ENCODE data around the gene PPP1R26. TPM values are rescaled to one million over a fixed set of nuclear protein-coding genes. Genes with fewer than 3 reads are reported as not detected.

PPP1R26 gene
- total RNA-seq, 4 donors from 2014 or later = 22.3 to 29.8 (median 25.7) TPM

DNA sequence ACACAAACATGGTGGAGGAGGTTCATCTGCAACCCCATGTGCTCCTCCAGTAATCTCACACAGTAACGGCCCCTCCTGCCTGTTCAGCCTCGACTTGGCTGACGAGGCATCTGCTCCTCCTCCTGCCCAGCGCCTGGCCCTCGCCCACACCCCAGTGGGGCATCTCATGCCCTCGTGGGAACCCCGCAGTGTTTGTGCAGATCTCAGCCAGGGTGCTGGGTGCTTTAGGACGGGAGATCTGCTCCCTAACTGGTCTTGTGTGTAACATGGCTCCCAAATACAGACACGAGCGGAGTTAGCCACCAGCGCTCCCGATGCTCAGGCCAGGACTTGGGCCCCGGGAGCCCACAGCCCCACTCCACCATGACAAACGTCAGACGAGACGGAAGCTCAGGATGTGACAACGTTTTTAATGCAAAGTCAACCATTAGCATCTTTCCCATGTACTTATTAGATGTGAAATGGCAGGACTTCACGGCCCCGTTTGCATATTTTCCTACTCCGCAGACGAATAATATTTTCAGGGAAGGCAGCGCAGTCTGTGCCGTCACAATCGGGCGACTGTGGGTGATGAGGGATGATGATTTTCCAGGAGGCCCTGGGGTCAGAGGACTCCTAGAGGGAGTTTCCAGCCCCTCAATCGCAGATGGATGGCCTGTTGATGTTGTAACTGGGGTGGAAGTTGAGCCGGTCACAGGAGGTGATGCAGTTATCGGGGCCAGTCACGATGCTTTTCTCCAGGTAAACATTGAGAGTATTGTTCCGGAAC is 15.4 kb downstream of the PPP1R26 start:
- intact Hi-C loops (cut with DNase I) = no loop called here
- H3K27ac ChIP-seq = no peak overlapping the region
- H3K9me3 ChIP-seq = no peaks in the 10 kb centered on the region
- TF ChIP-seq POLR2A (IDR thresholded peaks at IDR 0.05) = no peak
- TF ChIP-seq, protein P1, sequence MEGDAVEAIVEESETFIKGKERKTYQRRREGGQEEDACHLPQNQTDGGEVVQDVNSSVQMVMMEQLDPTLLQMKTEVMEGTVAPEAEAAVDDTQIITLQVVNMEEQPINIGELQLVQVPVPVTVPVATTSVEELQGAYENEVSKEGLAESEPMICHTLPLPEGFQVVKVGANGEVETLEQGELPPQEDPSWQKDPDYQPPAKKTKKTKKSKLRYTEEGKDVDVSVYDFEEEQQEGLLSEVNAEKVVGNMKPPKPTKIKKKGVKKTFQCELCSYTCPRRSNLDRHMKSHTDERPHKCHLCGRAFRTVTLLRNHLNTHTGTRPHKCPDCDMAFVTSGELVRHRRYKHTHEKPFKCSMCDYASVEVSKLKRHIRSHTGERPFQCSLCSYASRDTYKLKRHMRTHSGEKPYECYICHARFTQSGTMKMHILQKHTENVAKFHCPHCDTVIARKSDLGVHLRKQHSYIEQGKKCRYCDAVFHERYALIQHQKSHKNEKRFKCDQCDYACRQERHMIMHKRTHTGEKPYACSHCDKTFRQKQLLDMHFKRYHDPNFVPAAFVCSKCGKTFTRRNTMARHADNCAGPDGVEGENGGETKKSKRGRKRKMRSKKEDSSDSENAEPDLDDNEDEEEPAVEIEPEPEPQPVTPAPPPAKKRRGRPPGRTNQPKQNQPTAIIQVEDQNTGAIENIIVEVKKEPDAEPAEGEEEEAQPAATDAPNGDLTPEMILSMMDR (IDR thresholded peaks at IDR 0.05) = no peak
- H3K4me3 ChIP-seq (replicated peaks in 1 of 3) = no peak overlapping the region
- DNase-seq = no peak
- H3K4me1 ChIP-seq = peaks cover 5% of the 10 kb centered on the region in 2 donors
- no peaks in the 10 kb centered on the region for H3K36me3 ChIP-seq
- WGBS, 2 donors = 88 to 92% methylated on average over 25 to 30 of the region's 30 CpGs
- H3K27me3 ChIP-seq = no peaks in the 10 kb centered on the region

DNA sequence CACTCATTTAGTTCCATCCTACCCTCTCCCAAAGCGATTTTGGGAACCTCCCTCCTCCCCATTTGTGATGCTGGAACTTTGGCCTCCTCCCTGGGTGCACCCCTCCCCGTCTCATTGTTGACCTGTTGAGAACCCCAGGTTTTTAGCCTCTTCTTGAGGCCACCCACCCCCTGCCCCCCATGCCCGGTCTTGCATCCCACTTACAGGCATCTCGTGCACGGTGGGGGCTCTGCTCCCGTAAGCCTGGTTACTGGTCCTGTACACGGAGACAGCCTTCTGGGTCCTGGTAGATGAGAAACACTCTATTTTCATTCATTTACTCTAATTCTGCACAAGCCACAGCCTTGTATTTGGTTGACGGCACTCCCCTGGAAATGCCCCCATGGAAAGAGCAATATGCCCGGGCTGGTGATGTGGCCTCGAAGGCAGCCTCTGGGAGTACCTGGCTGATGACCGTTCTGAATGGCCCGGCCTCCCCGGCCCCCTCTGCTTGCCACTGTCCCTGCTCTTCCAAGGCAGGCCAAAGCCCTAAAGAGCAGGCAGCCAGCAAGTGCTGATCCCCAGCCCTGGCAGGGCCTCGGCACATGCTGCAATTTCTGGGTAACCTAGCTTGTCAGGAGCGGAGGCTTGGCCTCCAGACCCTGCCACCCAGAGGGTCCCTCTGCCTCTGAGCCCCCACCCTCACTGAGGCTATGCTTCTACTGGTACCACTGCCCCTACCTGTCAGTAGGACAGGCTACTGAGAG is 19.0 kb downstream of the PPP1R26 start:
- TF ChIP-seq, protein P1 (IDR thresholded peaks at IDR 0.05) = no peak
- no peak for TF ChIP-seq POLR2A (IDR thresholded peaks at IDR 0.05)
- intact Hi-C loops (cut with DNase I) = no loop called here
- H3K27ac ChIP-seq = no peak overlapping the region
- DNase-seq = no peak
- H3K27me3 ChIP-seq = no peaks in the 10 kb centered on the region
- H3K4me1 ChIP-seq = peaks cover 18 to 19% of the 10 kb centered on the region in 2 donors
- H3K9me3 ChIP-seq = no peaks in the 10 kb centered on the region
- 82 to 87% methylated on average over 8 to 13 of the region's 15 CpGs for WGBS, 2 donors
- H3K36me3 ChIP-seq = peaks cover under 1 to 4% of the 10 kb centered on the region in 2 donors
- H3K4me3 ChIP-seq (replicated peaks in 1 of 3) = no peak overlapping the region

DNA sequence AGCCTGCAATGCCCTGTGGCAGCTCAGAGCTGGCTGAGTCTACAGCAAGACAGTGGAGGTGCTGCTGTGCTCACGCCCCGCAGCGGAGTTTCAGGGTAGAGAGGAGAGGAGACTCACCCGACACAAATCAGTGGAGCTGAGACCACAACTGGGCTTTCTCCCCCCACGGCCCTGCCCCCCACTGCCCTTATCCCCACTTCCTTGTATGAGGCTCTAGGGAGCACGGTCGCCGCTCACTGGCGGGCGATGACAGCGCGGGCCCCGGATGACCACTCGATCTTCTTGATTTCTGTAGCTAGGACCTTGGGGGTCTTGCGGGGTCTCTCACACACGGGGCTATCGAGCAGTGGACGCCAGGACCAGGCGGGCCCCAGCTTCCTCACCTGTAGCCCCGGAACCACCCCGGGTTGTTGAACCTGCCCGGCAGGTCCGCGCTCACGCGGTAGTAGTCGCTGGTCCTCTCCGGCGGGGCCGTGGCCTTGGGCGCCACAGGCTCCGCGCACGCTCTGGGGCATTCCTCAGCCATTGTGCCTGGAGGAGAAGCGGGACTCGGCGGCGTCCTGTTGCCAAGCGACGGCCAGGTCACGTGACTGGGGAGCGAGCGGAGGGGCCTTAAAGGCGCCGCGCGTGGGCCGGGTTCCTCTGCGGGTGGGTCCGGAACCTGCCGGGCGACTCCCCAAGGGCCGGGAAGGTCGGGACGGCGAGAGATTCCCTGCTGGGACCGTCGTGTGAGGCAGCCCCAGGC is 19.9 kb downstream of the PPP1R26 start:
- Histone ChIP-seq H3K9me3 (no peaks in the 10 kb centered on the region), H3K36me3 (peaks cover 10 to 13% of the 10 kb centered on the region in 2 donors), H3K4me1 (peaks cover 18 to 19% of the 10 kb centered on the region in 2 donors), H3K4me3 (replicated peaks in 1 of 3) (peak overlapping the region; percentile 69 to 92 (median 86)), H3K27me3 (no peaks in the 10 kb centered on the region), H3K27ac (peak overlapping the region; percentile 48 to 72 (median 54))
- DNase-seq = peak; percentile 97
- WGBS, 2 donors = 0 to 2% methylated on average over 11 to 45 of the region's 58 CpGs
- intact Hi-C loops (cut with DNase I) = no loop called here
- peak in 1 of 2 donors; percentile 52 for TF ChIP-seq POLR2A (IDR thresholded peaks at IDR 0.05)
- TF ChIP-seq, protein P1 (IDR thresholded peaks at IDR 0.05) = no peak

DNA sequence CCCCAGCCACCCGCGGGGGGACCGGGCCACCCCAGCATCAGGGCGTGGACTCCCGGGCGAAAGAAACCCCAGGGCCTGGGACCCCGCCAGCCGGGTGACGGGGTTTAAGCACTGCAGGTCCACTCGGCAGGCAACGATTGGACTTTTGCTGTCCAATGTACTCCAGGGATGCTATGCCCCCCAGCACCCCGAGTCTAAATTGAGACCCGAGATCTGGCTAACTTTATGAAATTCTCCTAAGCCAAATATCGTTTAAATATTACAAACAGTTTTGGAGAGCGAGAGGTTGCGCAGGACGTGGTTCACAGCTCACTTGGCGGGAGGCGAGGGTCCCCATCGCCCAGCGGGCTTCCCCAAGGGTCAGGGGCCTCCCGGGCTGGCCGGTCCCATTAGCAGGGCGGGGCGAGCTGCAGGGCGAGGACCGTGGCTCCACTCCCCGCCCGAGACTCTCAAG is 20.5 kb downstream of the PPP1R26 start:
- intact Hi-C loops (cut with DNase I) = no loop called here
- H3K9me3 ChIP-seq = no peaks in the 10 kb centered on the region

More for the DNA sequence above, 20.5 kb downstream of the PPP1R26 start:
- WGBS, 2 donors = 0 to 2% methylated on average over 4 to 10 of the region's 29 CpGs
- H3K4me1 ChIP-seq = peaks cover 18 to 19% of the 10 kb centered on the region in 2 donors
- TF ChIP-seq, protein P1 (IDR thresholded peaks at IDR 0.05) = no peak
- TF ChIP-seq POLR2A (IDR thresholded peaks at IDR 0.05) = no peak
- H3K36me3 ChIP-seq = peaks cover 15% of the 10 kb centered on the region in 2 donors
- no peaks in the 10 kb centered on the region for H3K27me3 ChIP-seq
- peak overlapping the region; percentile 69 to 92 (median 86) for H3K4me3 ChIP-seq (replicated peaks in 1 of 3)
- H3K27ac ChIP-seq = peak overlapping the region; percentile 48 to 72 (median 54)
- no peak for DNase-seq

All from thyroid gland (tissue), 4 donors.